NCI-H1105 treated with DMSO at 0.1 percent for 48 hours (cell line): ENCODE data around the gene SATB1.

Source experiments
- DNase-seq: peaks from one replicate; lab custom pipeline; 2025; lab: John Stamatoyannopoulos, UW

Gene SATB1

GRCh38 chr3:18351823-18352744 is 73.1 kb downstream of the SATB1 start:
- peak; percentile 66 for DNase-seq

DNA sequence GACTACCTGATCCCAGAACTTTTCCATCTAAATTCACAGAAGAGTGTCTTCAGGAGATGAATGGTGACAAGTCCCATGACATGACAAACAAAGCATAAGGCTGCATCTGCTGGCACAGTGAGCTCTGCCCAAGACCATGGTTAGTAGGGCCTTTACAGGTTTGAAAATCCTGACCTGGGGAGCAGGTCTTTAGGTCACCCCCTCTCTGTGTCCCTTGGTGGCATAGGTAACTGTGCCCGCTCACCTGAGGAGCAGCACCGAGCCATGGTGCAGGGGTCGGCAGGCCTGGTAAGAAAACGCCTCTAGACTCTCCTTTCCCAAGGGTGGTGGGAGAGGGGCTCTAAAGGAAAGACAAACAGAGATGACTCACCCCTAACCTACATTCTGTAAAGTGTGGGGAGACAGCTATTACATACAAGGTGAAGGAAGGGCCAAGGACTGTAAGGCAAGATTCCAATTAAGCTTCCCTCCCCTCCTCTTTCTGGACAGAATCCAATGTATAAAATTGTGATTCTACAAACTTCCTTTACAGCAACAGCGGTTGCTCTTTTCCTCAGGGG is 74.0 kb downstream of the SATB1 start:
- peak; percentile 39 for DNase-seq

- no peak for DNase-seq
These were observed 75.8 kb downstream of the SATB1 start for GRCh38 chr3:18349197-18349798.

- DNase-seq, result no peak
These were observed 79.0 kb downstream of the SATB1 start for GRCh38 chr3:18346097-18346496.

GRCh38 chr3:18345015-18345367 is 80.1 kb downstream of the SATB1 start:
- no peak for DNase-seq

GRCh38 chr3:18344306-18345014 is 80.7 kb downstream of the SATB1 start:
- no peak for DNase-seq

DNA sequence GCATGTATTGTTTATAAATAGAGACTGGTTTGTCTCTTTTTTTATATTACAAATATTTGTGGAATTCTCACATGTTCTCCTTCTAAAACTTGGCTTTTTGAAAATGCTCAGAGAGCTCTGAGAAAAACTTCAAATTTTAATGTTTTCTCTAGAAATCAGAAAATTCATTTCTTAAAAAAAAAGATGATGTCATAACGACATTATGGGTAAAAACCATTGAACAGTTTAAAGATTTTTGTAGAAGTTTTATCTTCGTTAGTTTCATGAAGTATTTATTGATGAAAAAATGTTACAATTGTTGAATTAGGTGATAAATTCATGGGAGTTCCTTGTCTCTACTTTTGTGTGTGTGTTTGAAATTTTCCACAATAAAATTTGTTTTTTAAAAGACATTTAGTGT is 81.3 kb downstream of the SATB1 start:
- DNase-seq, result no peak

DNA sequence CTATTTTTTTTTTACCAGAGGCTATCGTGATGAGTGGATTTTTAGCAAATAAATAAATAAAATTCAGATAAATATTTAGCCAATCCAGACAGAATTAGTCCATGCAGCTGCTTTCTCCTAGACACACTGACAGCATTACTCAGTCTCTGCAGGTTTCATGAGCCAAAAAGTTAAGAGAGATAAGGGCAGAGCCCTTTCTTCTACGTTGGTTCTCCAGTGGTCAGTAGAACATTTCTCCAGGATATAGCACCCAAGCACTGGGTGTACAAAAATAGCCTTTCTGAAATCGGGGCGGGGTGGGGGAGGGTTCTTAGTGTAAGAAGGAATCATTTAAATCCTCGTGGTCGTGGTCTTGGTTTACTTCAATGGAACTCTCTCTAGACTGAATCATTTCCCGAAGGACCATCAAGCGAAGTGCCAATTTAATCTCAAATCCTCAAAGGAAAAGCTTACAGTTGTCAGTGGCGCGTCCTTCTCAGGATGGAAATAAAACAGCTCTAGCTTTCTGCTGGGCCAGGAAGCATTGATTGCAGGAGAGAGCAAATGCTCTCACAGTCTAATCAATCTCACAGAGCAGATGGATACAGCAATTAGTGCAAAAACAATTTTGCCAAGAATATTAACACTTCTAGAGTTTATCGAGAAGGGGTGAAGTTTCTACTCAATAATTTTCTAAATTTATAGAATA is 86.2 kb downstream of the SATB1 start:
- DNase-seq, result no peak

DNA sequence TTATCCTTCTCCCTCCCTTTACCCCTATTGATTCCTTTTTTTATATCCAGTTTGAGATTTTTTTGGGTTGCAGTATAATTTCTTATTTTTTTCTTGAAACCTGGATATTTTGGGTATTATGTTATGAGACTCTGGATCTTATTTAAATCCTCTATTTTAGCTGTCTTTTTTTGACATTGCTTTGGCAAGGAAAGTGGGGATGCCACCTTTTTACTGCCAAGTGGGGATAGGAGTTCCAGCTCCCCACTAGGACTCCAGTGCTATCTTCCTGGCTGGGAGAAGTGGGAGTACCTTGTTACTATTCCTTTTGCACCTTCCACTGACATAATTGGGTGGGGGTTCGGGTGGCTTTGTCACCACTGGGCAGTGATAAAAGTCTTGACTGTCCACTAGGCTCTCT is 87.9 kb downstream of the SATB1 start:
- DNase-seq, result no peak

DNA sequence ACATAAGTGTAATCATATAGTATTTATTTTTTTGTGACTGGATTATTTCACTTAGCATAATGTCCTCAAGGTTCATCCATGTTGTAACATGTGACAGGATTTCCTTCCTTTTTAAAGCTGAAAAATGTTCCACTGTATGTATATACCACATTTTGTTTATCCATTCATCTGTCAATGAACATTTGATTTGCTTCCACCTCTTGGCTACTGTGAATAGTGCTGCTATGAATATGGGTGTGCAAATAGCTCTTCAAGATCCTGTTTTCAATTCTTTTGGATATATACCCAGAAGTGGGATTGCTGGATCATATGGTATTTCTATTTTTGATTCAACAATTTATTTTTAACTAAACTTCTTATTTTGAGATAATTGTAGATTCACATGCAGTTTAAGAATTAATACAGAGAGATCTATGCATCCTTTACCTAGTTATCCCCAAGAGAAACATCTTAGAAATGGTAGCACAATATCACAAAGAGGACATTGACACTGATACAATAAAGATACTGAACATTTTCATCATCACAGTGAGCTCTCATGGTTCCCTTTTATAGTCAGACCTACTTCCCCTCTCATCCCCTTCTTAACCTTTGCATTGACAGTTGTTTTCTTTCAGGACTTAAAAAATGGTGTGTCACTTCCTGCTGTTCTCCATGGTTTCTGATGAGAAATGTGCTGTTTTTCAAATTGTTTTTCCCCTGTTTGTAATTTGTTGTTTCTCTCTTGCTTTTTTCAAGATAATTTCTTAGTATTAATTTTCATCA is 90.1 kb downstream of the SATB1 start:
- no peak for DNase-seq

DNA sequence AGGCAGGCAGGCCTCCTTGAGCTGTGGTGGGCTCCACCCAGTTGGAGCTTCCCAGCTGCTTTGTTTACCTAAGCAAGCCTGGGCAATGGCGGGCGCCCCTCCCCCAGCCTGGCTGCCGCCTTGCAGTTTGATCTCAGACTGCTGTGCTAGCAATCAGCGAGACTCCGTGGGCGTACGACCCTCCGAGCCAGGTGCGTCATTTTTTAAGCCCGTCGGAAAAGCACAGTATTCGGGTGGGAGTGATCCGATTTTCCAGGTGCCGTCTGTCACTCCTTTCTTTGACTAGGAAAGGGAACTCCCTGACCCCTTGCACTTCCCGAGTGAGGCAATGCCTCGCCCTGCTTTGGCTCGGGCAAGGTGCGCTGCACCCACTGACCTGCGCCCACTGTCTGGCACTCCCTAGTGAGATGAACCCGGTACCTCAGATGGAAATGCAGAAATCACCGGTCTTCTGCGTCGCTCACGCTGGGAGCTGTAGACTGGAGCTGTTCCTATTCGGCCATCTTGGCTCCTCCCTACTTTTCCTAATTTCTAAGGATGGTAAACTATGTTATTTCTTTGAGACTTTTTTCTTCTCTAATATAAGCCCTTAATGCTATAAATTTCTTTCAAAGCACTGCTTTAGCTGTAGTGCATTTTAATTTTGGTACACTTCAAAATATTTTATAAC is 94.2 kb downstream of the SATB1 start:
- peak; percentile 38 for DNase-seq

- no peak for DNase-seq
These were observed 117.0 kb downstream of the SATB1 start for GRCh38 chr3:18308096-18308650.

DNA sequence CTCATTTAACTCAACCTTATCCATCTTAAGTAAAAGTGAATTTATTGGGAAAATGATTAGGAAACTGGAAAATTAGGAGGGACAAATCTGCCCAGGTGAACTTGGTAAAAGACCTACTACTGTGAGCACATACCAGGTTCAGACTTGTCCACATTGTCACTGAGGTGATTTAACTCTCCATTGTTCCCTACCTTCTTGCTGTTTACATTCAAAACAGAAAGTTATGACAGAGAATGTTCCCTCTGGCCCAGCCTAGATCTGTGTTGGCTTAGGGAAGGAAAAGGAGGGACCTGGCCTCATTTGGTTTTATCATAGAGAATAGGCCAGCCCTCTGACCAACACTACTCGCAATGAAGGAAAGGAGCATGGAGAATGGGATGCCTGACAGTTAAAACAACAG is 117.6 kb downstream of the SATB1 start:
- DNase-seq, result no peak

DNA sequence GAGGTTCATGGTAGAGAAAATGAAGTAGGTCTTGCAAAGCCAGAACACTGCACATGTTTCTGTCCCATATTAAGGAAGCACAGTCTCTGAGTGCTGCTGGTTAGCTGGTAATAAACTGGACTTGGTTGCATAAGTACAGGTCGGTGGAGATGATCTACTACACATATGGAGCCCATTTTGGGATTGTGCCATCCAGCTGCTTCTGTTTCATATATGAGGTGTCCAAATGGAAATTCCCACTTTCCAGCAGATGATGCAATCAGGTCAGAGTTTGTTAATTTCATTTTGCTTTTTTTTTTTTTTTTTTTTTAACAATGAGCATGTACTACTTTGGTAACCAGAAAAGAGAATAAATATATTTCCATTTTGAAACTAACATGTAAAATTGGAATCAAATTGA is 122.6 kb downstream of the SATB1 start:
- DNase-seq, result no peak

DNA sequence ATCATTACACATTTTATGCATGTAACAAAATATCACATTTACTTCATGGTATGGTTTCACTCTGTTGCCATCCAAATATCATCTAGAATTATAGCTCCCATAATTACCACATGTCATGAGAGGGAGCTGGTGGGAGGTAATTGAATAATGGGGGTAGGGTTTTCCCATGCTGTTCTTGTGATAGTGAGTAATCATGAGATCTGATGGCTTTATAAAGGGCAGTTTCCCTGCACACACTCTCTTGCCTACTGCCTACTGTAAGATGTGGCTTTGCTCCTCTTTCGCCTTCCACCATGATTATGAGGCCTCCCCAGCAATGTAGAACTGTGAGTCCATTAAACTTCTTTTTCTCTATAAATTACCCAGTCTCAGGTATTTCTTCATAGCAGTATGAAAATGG is 123.4 kb downstream of the SATB1 start:
- DNase-seq, result no peak

- no peak for DNase-seq
These were observed 124.2 kb downstream of the SATB1 start for GRCh38 chr3:18300916-18301315.

- no peak for DNase-seq
These were observed 128.0 kb downstream of the SATB1 start for GRCh38 chr3:18297126-18297525.
